ENCODE measurements around the gene CD244. TPM values are rescaled to one million over a fixed set of nuclear protein-coding genes. Genes with fewer than 3 reads are reported as not detected.
"Not testable (repeated sequence)": the region's sequence is repeated elsewhere in the genome, so short reads cannot be mapped to it uniquely, and the experiment has no call there.

The CD244 gene
- total and polyA plus RNA-seq, 2 donors (not counting 3 experiments of a cell fraction or from before 2014, with no cell fraction given): not detected

GRCh38 chr1:160901768-160902167 lies 39.1 kb upstream of the CD244 start:
- intact Hi-C loops (cut with micrococcal nuclease) (no loop called here), dilution Hi-C loops (cut with MboI; ENCODE audit: extremely low pct_ligation_motif_present, low sequenced_read_pairs) (no loop called here)
- POLR2A ChIA-PET: no interaction called here
- FAIRE-seq: no peak
- Histone ChIP-seq H3K4me1 (ENCODE audit: control insufficient read depth, extremely low read depth, insufficient read depth, low read length) (no peaks in the 10 kb centered on the region), H3K9ac (replicated peaks; ENCODE audit: extremely low read depth, insufficient read depth, low read length) (no peak overlapping the region), H3K27me3 (ENCODE audit: control insufficient read depth in 2 of 2, insufficient read depth in 2 of 2, low read length in 2 of 2) (no peaks in the 10 kb centered on the region), H3K27ac (ENCODE audit: insufficient read depth, low read depth, low read length) (no peak overlapping the region), H3K4me2 (ENCODE audit: insufficient read depth, low read length) (no peak overlapping the region), H3K9me1 (replicated peaks; ENCODE audit: control insufficient read depth, extremely low read depth, insufficient read depth, low read length) (no peaks in the 10 kb centered on the region), H3K9me3 (replicated peaks; ENCODE audit: control insufficient read depth, insufficient read depth, low read length) (no peaks in the 10 kb centered on the region), H2AFZ (ENCODE audit: low read depth, low read length) (no peak overlapping the region), H3K4me3 (replicated peaks in 1 of 3; ENCODE audit: insufficient read depth in 1 of 3, low read depth in 1 of 3, low read length in 3 of 3) (no peak overlapping the region), H3K36me3 (ENCODE audit: control insufficient read depth in 2 of 2, extremely low read depth in 1 of 2, insufficient read depth in 2 of 2, low read length in 2 of 2) (no peaks in the 10 kb centered on the region), H3K79me2 (ENCODE audit: control insufficient read depth, insufficient read depth, low read length) (no peaks in the 10 kb centered on the region), H4K20me1 (replicated peaks; ENCODE audit: control insufficient read depth, extremely low read depth, insufficient read depth, low read length) (no peaks in the 10 kb centered on the region)
- no peak for DNase-seq (ENCODE audit: low read depth, low spot score)
- no TSS peak for BruUV-seq (replicated peaks)
- TF ChIP-seq FOS (IDR thresholded peaks at IDR 0.05; ENCODE audit: borderline replicate concordance, insufficient read depth, low read length): no peak
- no peak for TF ChIP-seq JUN (IDR thresholded peaks at IDR 0.05; ENCODE audit: borderline replicate concordance, insufficient read depth, insufficient read length, low read depth)
- no peak for TF ChIP-seq EZH2 (IDR thresholded peaks at IDR 0.05; ENCODE audit: borderline replicate concordance, low read depth, low read length, severe bottlenecking)
- no peak for TF ChIP-seq POLR2AphosphoS5 (IDR thresholded peaks at IDR 0.05; ENCODE audit: insufficient read depth, low read depth, low read length)
- no peak for TF ChIP-seq GATA2 (IDR thresholded peaks at IDR 0.05; ENCODE audit: insufficient read depth, insufficient read length, low read depth, low read length)
- CTCF ChIA-PET: no interaction called here

- H3K9me1 ChIP-seq (replicated peaks; ENCODE audit: control insufficient read depth, extremely low read depth, insufficient read depth, low read length); DNase-seq (ENCODE audit: low read depth, low spot score); dilution Hi-C loops (cut with MboI; ENCODE audit: extremely low pct_ligation_motif_present, low sequenced_read_pairs); CTCF ChIA-PET; intact Hi-C loops (cut with micrococcal nuclease); H3K4me2 ChIP-seq (ENCODE audit: insufficient read depth, low read length); H3K9ac ChIP-seq (replicated peaks; ENCODE audit: extremely low read depth, insufficient read depth, low read length); H3K36me3 ChIP-seq (ENCODE audit: control insufficient read depth in 2 of 2, extremely low read depth in 1 of 2, insufficient read depth in 2 of 2, low read length in 2 of 2); FAIRE-seq; H4K20me1 ChIP-seq (replicated peaks; ENCODE audit: control insufficient read depth, extremely low read depth, insufficient read depth, low read length); POLR2A ChIA-PET; H3K9me3 ChIP-seq (replicated peaks; ENCODE audit: control insufficient read depth, insufficient read depth, low read length); H2AFZ ChIP-seq (ENCODE audit: low read depth, low read length); H3K79me2 ChIP-seq (ENCODE audit: control insufficient read depth, insufficient read depth, low read length); H3K4me1 ChIP-seq (ENCODE audit: control insufficient read depth, extremely low read depth, insufficient read depth, low read length); H3K27ac ChIP-seq (ENCODE audit: insufficient read depth, low read depth, low read length); H3K27me3 ChIP-seq (ENCODE audit: control insufficient read depth in 2 of 2, insufficient read depth in 2 of 2, low read length in 2 of 2); H3K4me3 ChIP-seq (replicated peaks in 1 of 3; ENCODE audit: insufficient read depth in 1 of 3, low read depth in 1 of 3, low read length in 3 of 3); BruUV-seq (replicated peaks): not testable (repeated sequence)
Observed at GRCh38 chr1:160900683-160901082, 38.0 kb upstream of the CD244 start.

GRCh38 chr1:160894368-160895135 lies 31.9 kb upstream of the CD244 start:
- H3K4me2 ChIP-seq (ENCODE audit: insufficient read depth, low read length); H4K20me1 ChIP-seq (replicated peaks; ENCODE audit: control insufficient read depth, extremely low read depth, insufficient read depth, low read length); H2AFZ ChIP-seq (ENCODE audit: low read depth, low read length); H3K9me3 ChIP-seq (replicated peaks; ENCODE audit: control insufficient read depth, insufficient read depth, low read length); DNase-seq (ENCODE audit: low read depth, low spot score); H3K4me3 ChIP-seq (replicated peaks in 1 of 3; ENCODE audit: insufficient read depth in 1 of 3, low read depth in 1 of 3, low read length in 3 of 3); CTCF ChIA-PET; H3K27ac ChIP-seq (ENCODE audit: insufficient read depth, low read depth, low read length); H3K4me1 ChIP-seq (ENCODE audit: control insufficient read depth, extremely low read depth, insufficient read depth, low read length); dilution Hi-C loops (cut with MboI; ENCODE audit: extremely low pct_ligation_motif_present, low sequenced_read_pairs); FAIRE-seq; POLR2A ChIA-PET; H3K27me3 ChIP-seq (ENCODE audit: control insufficient read depth in 2 of 2, insufficient read depth in 2 of 2, low read length in 2 of 2); H3K36me3 ChIP-seq (ENCODE audit: control insufficient read depth in 2 of 2, extremely low read depth in 1 of 2, insufficient read depth in 2 of 2, low read length in 2 of 2); H3K9ac ChIP-seq (replicated peaks; ENCODE audit: extremely low read depth, insufficient read depth, low read length); intact Hi-C loops (cut with micrococcal nuclease); BruUV-seq (replicated peaks); H3K9me1 ChIP-seq (replicated peaks; ENCODE audit: control insufficient read depth, extremely low read depth, insufficient read depth, low read length); H3K79me2 ChIP-seq (ENCODE audit: control insufficient read depth, insufficient read depth, low read length): not testable (repeated sequence)

Measured in endothelial cell of umbilical vein (primary cell).